H4 (cell line): ENCODE measurements around the gene OR6K6. TPM values are rescaled to one million over a fixed set of nuclear protein-coding genes. Genes with fewer than 3 reads are reported as not detected.

Experiments
- DNase-seq: peaks from one replicate; pipeline ENCODE4 v3.0.0-alpha.2; 2015; ENCODE audit warnings: low spot score
- total RNA-seq: library from RNA; depleted of rRNA; stranded (reverse); fragments of >200 nt; shearing (Covaris generic); gene quantifications from 2 replicates; pipeline ENCODE4 v1.2.3, GENCODE V29; 2014; rRNA removed

Gene OR6K6
- total RNA-seq, 1 experiment from 2014 or later: not detected

GRCh38 chr1:158801396-158801795 lies 46.9 kb downstream of the OR6K6 start:
- DNase-seq: no peak

- DNase-seq: no peak
Observed at GRCh38 chr1:158803678-158804077, 49.2 kb downstream of the OR6K6 start.

Other genes starting within 250 kb of the OR6K6 start
- gene OR6Y1, start 200.3 kb upstream of the OR6K6 start, total RNA-seq: not detected in 2 replicates
- gene OR6P1, start 184.1 kb upstream of the OR6K6 start, total RNA-seq: not detected in 2 replicates
- not detected in 2 replicates for gene OR10X1, start 174.8 kb upstream of the OR6K6 start, total RNA-seq
- gene OR10Z1, start 149.5 kb upstream of the OR6K6 start, total RNA-seq: not detected in 2 replicates
- gene SPTA1, start 68.0 kb upstream of the OR6K6 start, total RNA-seq: 1.6 and 2.4 TPM in 2 replicates
- gene OR6K2, start 54.1 kb upstream of the OR6K6 start, total RNA-seq: not detected in 2 replicates
- gene OR6K3, start 34.0 kb upstream of the OR6K6 start, total RNA-seq: not detected in 2 replicates
- not detected in 2 replicates for gene OR6N1, start 17.5 kb downstream of the OR6K6 start, total RNA-seq
- not detected in 2 replicates for gene OR6N2, start 26.5 kb downstream of the OR6K6 start, total RNA-seq
- gene MNDA, start 76.6 kb downstream of the OR6K6 start, total RNA-seq: 0.39 TPM in 1 of 2 replicates, not detected in the other
- 0.33 and 1.7 TPM in 2 replicates for gene PYHIN1, start 176.8 kb downstream of the OR6K6 start, total RNA-seq